ENCODE measurements around the gene PFN1.
A peak's percentile ranks its signal among the peaks of the same experiment; 100 is the strongest.

PFN1 gene

DNA sequence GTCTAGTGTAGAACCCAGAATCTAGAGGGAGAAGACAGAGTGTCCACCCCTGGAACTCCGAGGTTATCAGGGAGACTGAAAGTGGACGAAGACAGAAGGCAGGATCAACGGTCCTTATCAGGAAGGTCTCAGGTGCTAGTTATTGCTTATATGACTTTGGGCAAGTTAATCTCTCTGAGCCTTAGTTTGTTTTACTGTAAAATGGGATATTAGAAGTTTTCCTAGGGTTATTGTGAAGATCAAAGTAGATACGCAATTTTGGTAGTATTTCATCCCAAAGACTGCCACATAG lies 7.1 kb downstream of the PFN1 start:
- H3K4me1 Mint-ChIP-seq, result peaks cover 57% of the 10 kb centered on the region
- no peaks in the 10 kb centered on the region for H3K27me3 Mint-ChIP-seq (ENCODE audit: low read depth)
- H3K27ac Mint-ChIP-seq, result peak overlapping the region; percentile 73 to 100 (median 99)
- TF ChIP-seq, protein P1, sequence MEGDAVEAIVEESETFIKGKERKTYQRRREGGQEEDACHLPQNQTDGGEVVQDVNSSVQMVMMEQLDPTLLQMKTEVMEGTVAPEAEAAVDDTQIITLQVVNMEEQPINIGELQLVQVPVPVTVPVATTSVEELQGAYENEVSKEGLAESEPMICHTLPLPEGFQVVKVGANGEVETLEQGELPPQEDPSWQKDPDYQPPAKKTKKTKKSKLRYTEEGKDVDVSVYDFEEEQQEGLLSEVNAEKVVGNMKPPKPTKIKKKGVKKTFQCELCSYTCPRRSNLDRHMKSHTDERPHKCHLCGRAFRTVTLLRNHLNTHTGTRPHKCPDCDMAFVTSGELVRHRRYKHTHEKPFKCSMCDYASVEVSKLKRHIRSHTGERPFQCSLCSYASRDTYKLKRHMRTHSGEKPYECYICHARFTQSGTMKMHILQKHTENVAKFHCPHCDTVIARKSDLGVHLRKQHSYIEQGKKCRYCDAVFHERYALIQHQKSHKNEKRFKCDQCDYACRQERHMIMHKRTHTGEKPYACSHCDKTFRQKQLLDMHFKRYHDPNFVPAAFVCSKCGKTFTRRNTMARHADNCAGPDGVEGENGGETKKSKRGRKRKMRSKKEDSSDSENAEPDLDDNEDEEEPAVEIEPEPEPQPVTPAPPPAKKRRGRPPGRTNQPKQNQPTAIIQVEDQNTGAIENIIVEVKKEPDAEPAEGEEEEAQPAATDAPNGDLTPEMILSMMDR (IDR thresholded peaks at IDR 0.05; ENCODE audit: unreplicated experiment in 3 of 3), result no peak
- H3K9me3 Mint-ChIP-seq, result no peaks in the 10 kb centered on the region
- peaks cover 51% of the 10 kb centered on the region for H3K36me3 Mint-ChIP-seq (ENCODE audit: low read depth)
- peak overlapping the region; percentile 91 to 98 (median 93) for H3K4me3 Mint-ChIP-seq

DNA sequence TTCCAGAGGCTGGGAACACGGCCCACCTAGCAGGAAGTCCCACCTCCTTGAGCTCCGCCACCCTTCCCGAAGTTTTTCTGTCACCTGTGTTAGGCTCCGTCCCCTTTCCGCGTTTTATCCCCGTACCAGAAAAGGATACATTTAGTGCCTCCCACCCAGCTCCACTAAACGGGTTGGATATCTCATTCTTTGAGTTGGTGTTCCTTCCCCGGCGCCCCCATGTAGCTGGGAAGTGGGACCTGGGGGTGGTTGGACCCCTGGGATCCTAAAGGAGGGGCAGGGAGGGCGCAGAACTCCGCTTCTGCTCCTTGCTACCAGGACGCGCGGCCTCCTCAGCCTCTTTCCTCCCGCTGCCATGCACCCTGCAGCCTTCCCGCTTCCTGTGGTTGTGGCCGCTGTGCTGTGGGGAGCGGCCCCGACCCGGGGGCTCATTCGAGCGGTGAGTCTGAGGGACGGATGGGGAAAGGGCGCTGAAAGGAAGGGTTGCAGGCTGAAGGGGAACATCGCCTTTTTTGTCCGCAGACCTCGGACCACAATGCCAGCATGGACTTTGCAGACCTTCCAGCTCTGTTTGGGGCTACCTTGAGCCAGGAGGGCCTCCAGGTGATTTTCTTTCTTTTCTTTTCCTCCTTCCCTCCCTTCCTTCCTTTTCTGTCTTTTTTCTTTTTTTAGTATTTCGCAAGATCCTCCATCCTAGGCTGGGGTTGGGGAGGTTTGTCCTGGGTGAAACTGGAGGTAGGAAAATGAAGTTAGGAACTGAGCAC lies 7.6 kb downstream of the PFN1 start:
- Mint-ChIP-seq H3K27me3 (ENCODE audit: low read depth) (no peaks in the 10 kb centered on the region), H3K4me1 (peaks cover 54% of the 10 kb centered on the region), H3K9me3 (no peaks in the 10 kb centered on the region), H3K36me3 (ENCODE audit: low read depth) (peaks cover 51% of the 10 kb centered on the region), H3K27ac (peak overlapping the region; percentile 99 to 100 (median 100)), H3K4me3 (peak overlapping the region; percentile 91 to 98 (median 93))
- TF ChIP-seq, protein P1 (IDR thresholded peaks at IDR 0.05; ENCODE audit: unreplicated experiment in 3 of 3), result no peak

DNA sequence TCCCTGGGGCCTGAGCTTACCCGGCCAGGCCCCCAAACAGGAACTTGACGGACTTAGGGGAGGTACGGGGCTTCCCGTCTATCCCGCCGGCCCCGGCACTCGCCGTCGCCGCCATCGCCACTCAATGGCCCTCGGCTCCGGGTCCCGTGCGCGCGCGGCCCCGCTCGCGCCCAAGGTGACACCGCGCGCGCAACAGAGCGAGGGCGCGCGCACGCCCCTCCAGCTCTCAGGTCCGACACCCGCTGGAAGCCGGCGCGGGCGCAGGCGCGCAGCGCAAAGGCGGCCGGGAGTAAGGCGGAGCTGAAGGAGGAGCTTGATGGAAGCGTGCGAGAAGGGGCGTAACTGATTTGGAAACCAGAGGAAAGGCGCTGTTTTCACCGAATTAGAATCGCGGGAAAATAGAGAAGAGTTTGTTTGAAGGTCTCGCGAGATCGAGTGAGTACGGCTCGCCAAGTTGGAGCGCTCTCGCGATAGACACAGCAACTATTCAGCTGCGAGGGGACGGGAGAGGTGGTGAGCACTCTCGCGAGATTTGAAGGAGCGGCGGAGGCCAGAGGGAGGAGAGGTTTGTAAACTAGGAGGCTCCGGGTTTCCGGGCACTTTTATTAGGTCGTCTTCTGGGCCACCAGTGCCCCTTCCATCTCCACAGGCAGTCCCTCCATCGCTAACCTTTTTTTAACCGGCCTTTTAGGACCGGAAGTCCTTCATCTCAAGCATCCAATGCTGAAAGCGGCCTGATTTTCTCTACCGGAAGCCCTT lies 8.4 kb downstream of the PFN1 start, which contains the start of the genes RNF167 and SLC25A11:
RNF167 (plus strand) TSS at position 473 of the 759 bp plus-strand sequence. CDS start 642 bp downstream, outside the sequence.
SLC25A11 (minus strand) TSS at position 251 of the 759 bp plus-strand sequence; CDS start at position 115, 136 bp downstream.
- Mint-ChIP-seq H3K36me3 (ENCODE audit: low read depth) (peaks cover 43% of the 10 kb centered on the region), H3K9me3 (no peaks in the 10 kb centered on the region), H3K4me1 (peaks cover 47% of the 10 kb centered on the region), H3K4me3 (peak within 1 kb of the TSS; percentile 91 to 98 (median 93)), H3K27ac (peak within 1 kb of the TSS; percentile 99 to 100 (median 100)), H3K27me3 (ENCODE audit: low read depth) (no peaks in the 10 kb centered on the region)
- TF ChIP-seq, protein P1 (IDR thresholded peaks at IDR 0.05; ENCODE audit: unreplicated experiment in 3 of 3), result no peak

DNA sequence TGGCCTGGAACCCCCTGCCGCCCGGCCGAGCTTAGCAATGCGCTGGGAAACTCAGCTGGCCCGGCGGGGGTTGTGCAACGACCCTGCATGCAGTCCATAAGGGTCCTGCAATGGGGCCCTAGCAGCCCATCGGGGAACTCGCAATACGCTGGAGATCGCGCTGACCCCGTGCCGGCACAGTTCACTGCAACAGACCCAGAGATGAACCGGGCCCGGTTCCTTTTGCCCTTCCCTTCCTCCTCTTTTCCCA lies 8.9 kb downstream of the PFN1 start:
- Mint-ChIP-seq H3K27me3 (ENCODE audit: low read depth) (no peaks in the 10 kb centered on the region), H3K36me3 (ENCODE audit: low read depth) (peaks cover 38% of the 10 kb centered on the region), H3K4me1 (peaks cover 47% of the 10 kb centered on the region), H3K27ac (peak overlapping the region; percentile 97 to 100 (median 99)), H3K4me3 (peak overlapping the region; percentile 91 to 98 (median 93)), H3K9me3 (no peaks in the 10 kb centered on the region)
- TF ChIP-seq, protein P1 (IDR thresholded peaks at IDR 0.05; ENCODE audit: unreplicated experiment in 3 of 3), result no peak

DNA sequence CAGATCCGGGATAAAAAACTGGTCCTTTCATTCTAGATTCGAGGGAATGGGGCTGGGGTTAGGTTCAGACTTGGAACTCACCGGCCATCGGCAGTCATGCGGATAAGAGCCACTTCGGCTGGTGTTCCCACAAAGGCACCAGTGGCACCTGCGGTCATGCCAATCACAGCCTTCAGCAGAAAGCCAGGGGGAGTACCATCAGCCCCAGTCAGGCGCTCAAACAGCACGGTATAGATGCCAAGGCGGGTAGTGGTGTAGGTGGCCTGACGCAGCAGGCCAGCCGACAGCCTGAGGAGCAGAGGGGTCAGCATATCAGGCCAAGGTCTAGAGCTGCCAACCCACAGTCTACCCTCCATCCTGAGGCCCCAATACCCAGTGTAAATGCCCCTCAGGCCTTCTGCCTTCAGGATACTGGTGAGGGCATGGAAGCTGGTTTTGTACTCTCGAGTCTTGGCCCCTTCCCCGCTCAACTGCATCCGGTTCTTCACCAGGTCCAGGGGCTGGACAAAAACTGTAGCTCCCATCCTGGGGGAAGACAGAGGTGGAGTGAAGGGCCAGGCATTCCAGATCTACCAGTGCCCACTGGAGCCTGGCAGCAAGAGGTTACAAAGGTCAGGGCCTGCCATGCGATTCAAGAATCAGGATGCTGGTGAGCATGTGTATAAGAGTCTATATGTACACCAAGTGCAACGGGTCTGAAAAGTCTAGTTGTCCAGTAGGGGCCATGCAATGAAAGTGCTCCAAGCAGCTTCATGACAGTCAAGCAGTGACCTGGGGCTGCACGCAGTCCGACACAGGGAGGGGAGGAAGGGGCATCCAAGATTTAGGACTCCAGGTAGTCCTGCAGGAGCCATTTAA lies 9.4 kb downstream of the PFN1 start:
- Mint-ChIP-seq H3K4me3 (peak overlapping the region; percentile 91 to 98 (median 93)), H3K36me3 (ENCODE audit: low read depth) (peaks cover 33% of the 10 kb centered on the region)
- TF ChIP-seq, protein P1 (IDR thresholded peaks at IDR 0.05; ENCODE audit: unreplicated experiment in 3 of 3), result no peak

More for the DNA sequence above, 9.4 kb downstream of the PFN1 start:
- Mint-ChIP-seq H3K27ac (peak overlapping the region; percentile 97 to 100 (median 99)), H3K9me3 (no peaks in the 10 kb centered on the region), H3K27me3 (ENCODE audit: low read depth) (no peaks in the 10 kb centered on the region), H3K4me1 (peaks cover 47% of the 10 kb centered on the region)

Measured in nephron (organoid).